DOHH2 (cell line): ENCODE results near the gene SIK3.
"Not testable (repeated sequence)": the region's sequence is repeated elsewhere in the genome, so short reads cannot be mapped to it uniquely, and the experiment has no call there.

Experiments
- H3F3A ChIP-seq: fragments of 200-600 bp; sonication (generic), shearing (Covaris generic); 2 replicates; pipeline ENCODE4 v1.6.0; 2016; ENCODE audit warnings: antibody characterized with exemption, mild to moderate bottlenecking; ENCODE audit not compliant: control insufficient read depth, insufficient read depth
- H3K27ac ChIP-seq: fragments of 200-600 bp; sonication (generic); 2 replicates; pipeline ENCODE4 v1.5.1; 2014; ENCODE audit warnings: low read depth, mild to moderate bottlenecking, low read length, moderate library complexity
- H3K27me3 ChIP-seq: fragments of 200-600 bp; sonication (generic); 2 replicates; pipeline ENCODE4 v1.6.1; 2014; ENCODE audit warnings: mild to moderate bottlenecking, low read length, mixed read lengths; ENCODE audit not compliant: control insufficient read depth
- H3K36me3 ChIP-seq: fragments of 200-600 bp; sonication (generic); 2 replicates; pipeline ENCODE4 v1.6.1; 2014; ENCODE audit warnings: mild to moderate bottlenecking, low read length, moderate library complexity, mixed read lengths; ENCODE audit not compliant: control insufficient read depth
- H3K4me1 ChIP-seq: fragments of 200-600 bp; sonication (generic); 2 replicates; pipeline ENCODE4 v1.6.1; 2014; ENCODE audit warnings: mild to moderate bottlenecking, low read length, mixed read lengths; ENCODE audit not compliant: control insufficient read depth
- H3K4me2 ChIP-seq: fragments of 200-600 bp; sonication (generic); 2 replicates; pipeline ENCODE4 v1.6.0; 2014; ENCODE audit warnings: mild to moderate bottlenecking, low read length, moderate library complexity
- H3K4me3 ChIP-seq: fragments of 200-600 bp; sonication (generic); 2 replicates; pipeline ENCODE4 v1.5.1; 2014; ENCODE audit warnings: mild to moderate bottlenecking, low read length, mixed read lengths
- H3K79me2 ChIP-seq: fragments of 200-600 bp; sonication (generic); 2 replicates; pipeline ENCODE4 v1.6.1; 2014; ENCODE audit warnings: mild to moderate bottlenecking, low read length, mixed read lengths; ENCODE audit not compliant: control insufficient read depth
- H3K9me2 ChIP-seq: fragments of 200-600 bp; sonication (generic); replicated peaks from 2 replicates; pipeline ENCODE4 v1.6.1; 2014; ENCODE audit warnings: mild to moderate bottlenecking, low read length, mixed read lengths; ENCODE audit not compliant: control insufficient read depth
- H3K9me3 ChIP-seq: fragments of 200-600 bp; sonication (generic); 2 replicates; pipeline ENCODE4 v1.6.1; 2014; ENCODE audit warnings: antibody characterized with exemption, low read length, mixed read lengths; ENCODE audit not compliant: control insufficient read depth, insufficient read depth
- H4K20me1 ChIP-seq: fragments of 200-600 bp; sonication (generic); 2 replicates; pipeline ENCODE4 v1.6.0; 2014; ENCODE audit warnings: low read depth, mild to moderate bottlenecking, antibody characterized with exemption, low read length, moderate library complexity; ENCODE audit not compliant: control insufficient read depth, insufficient read depth
- CTCF ChIP-seq: fragments of 200-600 bp; sonication (generic); IDR thresholded peaks from one replicate; pipeline ENCODE4 v1.5.1; 2014; ENCODE audit warnings: antibody characterized with exemption, mild to moderate bottlenecking, low read depth, low read length; ENCODE audit not compliant: poor library complexity, severe bottlenecking
- EZH2phosphoT487 ChIP-seq: fragments of 200-600 bp; sonication (generic); IDR thresholded peaks from 2 replicates; pipeline ENCODE4 v1.6.1; 2017; ENCODE audit warnings: borderline replicate concordance, mild to moderate bottlenecking, antibody characterized with exemption, low read length, moderate library complexity, mixed read lengths

SIK3 gene

GRCh38 chr11:117052196-117053149, 45.8 kb downstream of the SIK3 start:
- no peaks in the 10 kb centered on the region for H3K36me3 ChIP-seq
- peaks cover 3% of the 10 kb centered on the region for H3K4me1 ChIP-seq
- H3F3A ChIP-seq, result no peaks in the 10 kb centered on the region
- no peaks in the 10 kb centered on the region for H3K27me3 ChIP-seq
- H3K27ac ChIP-seq, result no peak overlapping the region
- TF ChIP-seq EZH2phosphoT487 (no peak), CTCF (no peak)
- H3K4me2 ChIP-seq, result no peak overlapping the region
- H3K9me3 ChIP-seq, result no peaks in the 10 kb centered on the region
- no peak overlapping the region for H3K4me3 ChIP-seq
- H4K20me1 ChIP-seq, result no peaks in the 10 kb centered on the region
- H3K79me2 ChIP-seq, result peaks cover 54% of the 10 kb centered on the region
- no peaks in the 10 kb centered on the region for H3K9me2 ChIP-seq

DNA sequence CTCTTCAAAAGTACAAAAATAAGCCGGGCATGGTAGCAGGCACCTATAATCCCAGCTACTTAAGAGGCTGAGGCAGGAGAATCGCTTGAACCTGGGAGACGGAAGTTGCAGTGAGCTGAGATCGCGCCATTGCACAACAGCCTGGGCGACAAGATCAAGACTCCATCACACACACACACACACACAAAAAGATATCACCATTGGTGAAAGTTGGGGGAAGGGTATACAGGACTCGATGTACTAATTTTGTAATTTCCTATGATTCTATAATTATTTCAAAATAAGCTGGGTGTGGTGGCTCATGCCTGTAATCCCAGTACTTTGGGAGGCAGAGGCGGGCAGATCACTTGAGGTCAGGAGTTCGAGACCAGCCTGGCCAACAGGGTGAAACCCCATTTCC, 48.1 kb downstream of the SIK3 start:
- not testable (repeated sequence) for H3K9me2 ChIP-seq, H3K4me1 ChIP-seq, H3K27ac ChIP-seq, H3K4me2 ChIP-seq, H4K20me1 ChIP-seq, H3K4me3 ChIP-seq, H3K27me3 ChIP-seq, H3K9me3 ChIP-seq, H3K36me3 ChIP-seq, H3F3A ChIP-seq
- peaks cover 56% of the 10 kb centered on the region for H3K79me2 ChIP-seq

- not testable (repeated sequence) for H3F3A ChIP-seq
Measured at GRCh38 chr11:117046627-117047026, 51.6 kb downstream of the SIK3 start.

GRCh38 chr11:117045956-117046355, 52.3 kb downstream of the SIK3 start:
- no peaks in the 10 kb centered on the region for H4K20me1 ChIP-seq
- H3K4me2 ChIP-seq, result no peak overlapping the region
- H3K79me2 ChIP-seq, result peaks cover 70% of the 10 kb centered on the region
- no peaks in the 10 kb centered on the region for H3K9me2 ChIP-seq
- no peaks in the 10 kb centered on the region for H3K36me3 ChIP-seq
- TF ChIP-seq EZH2phosphoT487 (no peak), CTCF (no peak)
- no peak overlapping the region for H3K27ac ChIP-seq
- no peaks in the 10 kb centered on the region for H3F3A ChIP-seq
- H3K4me1 ChIP-seq, result peaks cover 21% of the 10 kb centered on the region
- H3K4me3 ChIP-seq, result no peak overlapping the region
- H3K27me3 ChIP-seq, result no peaks in the 10 kb centered on the region
- H3K9me3 ChIP-seq, result no peaks in the 10 kb centered on the region

More at GRCh38 chr11:117046627-117047026, 51.6 kb downstream of the SIK3 start:
- not testable (repeated sequence) for H3K9me3 ChIP-seq, H3K27ac ChIP-seq, H3K27me3 ChIP-seq, H3K4me2 ChIP-seq, H3K4me3 ChIP-seq, H3K9me2 ChIP-seq, H3K36me3 ChIP-seq, H4K20me1 ChIP-seq
- peaks cover 21% of the 10 kb centered on the region for H3K4me1 ChIP-seq
- H3K79me2 ChIP-seq, result peaks cover 65% of the 10 kb centered on the region
